T-cell (primary cell): Measurements from ENCODE around the gene ANKRD34C. TPM values are rescaled to one million over a fixed set of nuclear protein-coding genes. Genes with fewer than 3 reads are reported as not detected.

Experiments
- ATAC-seq, 4 experiments: fragments of 200-7000 bp in 3 of 4; fragments of 150-1000 bp in 1 of 4; cut with Tn5 transposase; replicated peaks in 1 of 4; 1 replicate in 3 of 4; 2 replicates in 1 of 4; pipeline ENCODE4 v1.10.0; 2021; ENCODE audit warnings: moderate library complexity in 3 of 4, mild to moderate bottlenecking in 2 of 4, moderate number of reproducible peaks in 1 of 4
- CTCF ChIA-PET, 2 donors: fragments of 300-600 bp; sonication (Branson Sonifier 250); formaldehyde crosslinking; loops; one replicate each; lab custom pipeline; 2022; ENCODE audit warnings: antibody characterized with exemption in 2 of 2; lab: Charles Lee
- POLR2A ChIA-PET, 2 donors: fragments of 300-600 bp; sonication (Branson Sonifier 250); formaldehyde crosslinking; loops; one replicate each; lab custom pipeline; 2022; ENCODE audit warnings: antibody characterized with exemption in 2 of 2; lab: Charles Lee
- DNase-seq, 35 experiments: peaks; one replicate each; pipeline versions ENCODE4 v3.0.0 to v3.0.0-alpha.2; 2013 to 2023
- H3K27ac ChIP-seq: one replicate; pipeline ENCODE4 v1.5.1; 2013; ENCODE audit warnings: low read length
- H3K27me3 ChIP-seq, 2 experiments: replicated peaks in 1 of 2; 1 replicate in 1 of 2; 2 replicates in 1 of 2; pipeline versions ENCODE4 v1.6.1 to v1.7.0; 2013; ENCODE audit warnings: low read length in 1 of 2, mixed read lengths in 1 of 2; ENCODE audit not compliant: control insufficient read depth in 2 of 2, insufficient read depth in 2 of 2; ENCODE audit errors: extremely low read depth in 1 of 2
- H3K36me3 ChIP-seq, 2 donors: 1 replicate in 1 of 2; 2 replicates in 1 of 2; pipeline versions ENCODE4 v1.6.1 to v1.7.0; 2013; ENCODE audit warnings: low read length in 1 of 2; ENCODE audit not compliant: control insufficient read depth in 2 of 2, insufficient read depth in 1 of 2; ENCODE audit errors: extremely low read depth in 1 of 2
- H3K4me1 ChIP-seq, 2 experiments: 1 replicate in 1 of 2; 2 replicates in 1 of 2; pipeline versions ENCODE4 v1.6.1 to v1.7.0; 2013; ENCODE audit warnings: low read length in 2 of 2, mixed read lengths in 1 of 2; ENCODE audit not compliant: insufficient read depth in 2 of 2, control insufficient read depth in 1 of 2; ENCODE audit errors: extremely low read depth in 1 of 2
- H3K4me3 ChIP-seq, 2 donors: 1 replicate in 1 of 2; 2 replicates in 1 of 2; pipeline versions ENCODE4 v1.5.1 to v1.7.0; 2013; ENCODE audit warnings: mild to moderate bottlenecking in 2 of 2, low read length in 1 of 2, moderate library complexity in 1 of 2; ENCODE audit not compliant: control insufficient read depth in 1 of 2; ENCODE audit errors: extremely low read depth in 1 of 2
- H3K9me3 ChIP-seq: 2 replicates; pipeline ENCODE4 v1.7.0; 2013
- H3K27ac Mint-ChIP-seq, 2 donors: one replicate each; pipeline ENCODE4 v1.8.0; 2020 to 2021; ENCODE audit warnings: mild to moderate bottlenecking in 2 of 2, mixed read lengths in 2 of 2
- H3K27me3 Mint-ChIP-seq, 2 donors: one replicate each; pipeline ENCODE4 v1.8.0; 2021 to 2022; ENCODE audit warnings: mixed read lengths in 2 of 2
- H3K36me3 Mint-ChIP-seq: one replicate; pipeline ENCODE4 v1.8.0; 2021; ENCODE audit warnings: mixed read lengths
- H3K4me1 Mint-ChIP-seq, 3 donors: one replicate each; pipeline ENCODE4 v1.8.0; 2020 to 2022; ENCODE audit warnings: mixed read lengths in 3 of 3, mild to moderate bottlenecking in 1 of 3
- H3K4me3 Mint-ChIP-seq, 3 donors: one replicate each; pipeline ENCODE4 v1.8.0; 2020 to 2022; ENCODE audit warnings: mild to moderate bottlenecking in 3 of 3, mixed read lengths in 3 of 3, moderate library complexity in 3 of 3
- H3K9me3 Mint-ChIP-seq, 3 donors: one replicate each; pipeline ENCODE4 v1.8.0; 2020 to 2022; ENCODE audit warnings: mixed read lengths in 3 of 3
- WGBS: methylation state at CpG from one replicate; pipeline ENCODE4 v1.1.5; 2013; ENCODE audit warnings: missing lambda C conversion rate; ENCODE audit not compliant: insufficient coverage; 5-methylcytosine and 5-hydroxymethylcytosine counted together
- total RNA-seq, 35 experiments: library from RNA in 6 of 35; stranded (reverse) in 6 of 35; fragments of 120-200 nt in 1 of 35; gene quantifications; one replicate each; pipeline versions ENCODE4 v1.2.1 to v1.2.4 and lab custom pipeline; 2013 to 2026

Gene ANKRD34C
- total RNA-seq, 5 donors from 2014 or later (not counting 1 experiment from before 2014, with no cell fraction given), result not detected

- H3K4me3 Mint-ChIP-seq, result no peak overlapping the region
- Histone ChIP-seq H3K4me1 (no peaks in the 10 kb centered on the region), H3K27ac (no peak overlapping the region), H3K4me3 (no peak overlapping the region), H3K27me3 (no peaks in the 10 kb centered on the region), H3K9me3 (no peaks in the 10 kb centered on the region), H3K36me3 (peaks cover 2 to 29% of the 10 kb centered on the region in 2 donors)
- H3K27me3 Mint-ChIP-seq, result no peaks in the 10 kb centered on the region
- POLR2A ChIA-PET, result no interaction called here
- WGBS, result 90% methylated on average over 2 of the region's 2 CpGs
- no peaks in the 10 kb centered on the region for H3K4me1 Mint-ChIP-seq
- H3K9me3 Mint-ChIP-seq, result no peaks in the 10 kb centered on the region
- DNase-seq (no peak), ATAC-seq (no peak)
- no peak overlapping the region for H3K27ac Mint-ChIP-seq
- H3K36me3 Mint-ChIP-seq, result peaks cover 41% of the 10 kb centered on the region
- CTCF ChIA-PET, result no interaction called here
These were observed 46.7 kb downstream of the ANKRD34C start for GRCh38 chr15:79329171-79329611.

Other genes with a start within 250 kb of the ANKRD34C start
- gene RASGRF1, start 191.9 kb upstream of the ANKRD34C start, total RNA-seq, result under 1 TPM in 3 of 5 donors, not detected in 2; 0.09 to 0.49 (median 0.22) TPM
- gene TMED3, start 28.4 kb downstream of the ANKRD34C start, total RNA-seq, result 10 to 100 TPM; 20.3 to 27.5 (median 23.8) TPM
- under 1 TPM; 0.30 to 0.47 (median 0.42) TPM for gene MINAR1, start 149.6 kb downstream of the ANKRD34C start, total RNA-seq